HG03025 (cell line): ENCODE data around the gene CA5A.

Source experiments
- ATAC-seq: cut with Tn5 transposase; IDR thresholded peaks from one replicate; pipeline ENCODE4 v1.9.1; 2021; ENCODE audit warnings: mild to moderate bottlenecking, moderate library complexity; ENCODE audit not compliant: unreplicated experiment, low FRiP score

Gene CA5A

DNA sequence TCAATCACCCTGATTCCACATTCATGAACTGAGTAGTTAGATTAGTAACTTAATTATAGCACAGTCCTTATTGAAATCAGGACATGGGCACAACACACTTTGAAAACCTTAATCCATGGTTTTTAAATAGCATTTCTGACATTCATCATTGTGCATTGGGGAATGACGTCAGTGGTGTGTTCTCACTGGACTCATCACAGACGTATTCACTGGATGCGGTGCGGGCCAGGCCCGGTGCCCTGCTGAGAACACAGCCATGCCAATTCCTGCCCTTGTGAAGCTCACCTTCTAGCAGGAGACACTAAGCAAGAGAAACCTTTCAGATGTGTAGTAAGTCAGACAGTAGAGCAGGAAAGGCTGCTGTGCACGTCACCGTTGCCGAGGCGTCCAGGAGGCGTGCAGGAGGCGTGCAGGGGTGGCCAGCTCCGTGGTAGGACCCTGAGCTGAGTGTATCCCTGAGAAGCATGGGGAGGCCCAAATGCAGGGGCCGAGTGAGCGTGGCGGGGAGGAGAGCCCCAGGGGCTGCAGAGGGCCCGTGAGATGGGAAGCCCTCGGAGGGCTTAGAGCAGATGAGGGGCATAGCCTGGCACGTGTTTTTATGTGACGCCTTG is 27.8 kb upstream of the CA5A start:
- no peak for ATAC-seq

GRCh38 chr16:87963400-87963799 is 27.1 kb upstream of the CA5A start:
- no peak for ATAC-seq

DNA sequence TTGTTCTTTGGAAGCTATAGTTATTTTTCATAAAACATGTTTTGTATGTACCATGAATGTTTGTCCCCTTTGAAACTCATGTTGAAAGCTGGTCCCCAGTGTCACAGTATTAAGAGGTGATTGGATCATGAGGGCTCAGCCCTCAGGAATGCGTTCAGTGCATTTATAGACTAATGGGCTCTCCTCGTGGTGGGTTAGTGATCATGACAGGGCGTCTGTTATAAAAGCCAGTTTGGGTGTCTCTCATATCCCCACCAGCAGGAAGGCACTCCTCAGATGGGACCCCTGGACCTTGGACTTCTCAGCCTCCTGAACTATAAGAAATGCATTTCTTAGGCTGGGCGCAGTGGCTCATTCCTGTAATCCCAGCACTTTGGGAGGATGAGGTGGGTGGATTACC is 25.3 kb upstream of the CA5A start:
- no peak for ATAC-seq

DNA sequence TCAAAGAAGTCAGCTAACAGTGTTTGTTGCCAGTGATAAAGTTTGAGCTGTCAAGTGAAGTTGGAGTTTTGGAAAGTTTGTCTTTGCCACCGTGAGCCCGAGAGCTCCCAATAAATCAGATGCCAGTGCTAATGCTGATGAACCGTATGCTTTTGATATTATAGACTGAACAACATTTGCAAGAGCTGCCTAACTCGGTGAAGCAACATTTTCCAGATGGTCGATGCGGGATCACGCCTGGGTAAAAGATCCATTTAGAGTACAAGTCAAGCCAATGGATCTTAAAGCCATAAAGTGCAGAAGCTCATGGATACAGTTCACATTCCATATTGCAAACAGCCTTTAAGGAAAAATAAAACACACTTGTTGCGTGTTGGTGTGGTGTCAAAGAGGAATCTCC is 24.5 kb upstream of the CA5A start:
- no peak for ATAC-seq

GRCh38 chr16:87960296-87960695 is 24.0 kb upstream of the CA5A start:
- ATAC-seq = no peak

- ATAC-seq = no peak
Measured at GRCh38 chr16:87959391-87959990, 23.2 kb upstream of the CA5A start.

DNA sequence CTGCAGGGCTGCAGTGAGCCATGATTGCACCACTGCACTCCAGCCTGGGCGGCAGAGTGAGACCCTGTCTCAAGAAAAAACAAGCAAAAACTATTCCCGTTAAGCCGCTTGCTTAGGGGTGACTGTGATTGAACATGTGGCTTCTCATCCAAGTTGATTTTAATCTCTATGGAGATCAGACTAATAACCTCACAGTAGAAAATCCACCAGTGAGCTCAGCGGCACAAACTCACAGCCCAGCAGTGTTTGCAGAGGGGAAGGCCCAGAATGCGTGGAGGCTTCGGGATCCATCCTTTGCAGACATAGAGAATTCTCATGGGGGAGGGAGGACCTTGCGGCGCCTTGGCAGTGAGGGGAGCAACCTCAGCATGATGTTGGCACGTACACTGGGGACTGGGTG is 22.3 kb upstream of the CA5A start:
- no peak for ATAC-seq

DNA sequence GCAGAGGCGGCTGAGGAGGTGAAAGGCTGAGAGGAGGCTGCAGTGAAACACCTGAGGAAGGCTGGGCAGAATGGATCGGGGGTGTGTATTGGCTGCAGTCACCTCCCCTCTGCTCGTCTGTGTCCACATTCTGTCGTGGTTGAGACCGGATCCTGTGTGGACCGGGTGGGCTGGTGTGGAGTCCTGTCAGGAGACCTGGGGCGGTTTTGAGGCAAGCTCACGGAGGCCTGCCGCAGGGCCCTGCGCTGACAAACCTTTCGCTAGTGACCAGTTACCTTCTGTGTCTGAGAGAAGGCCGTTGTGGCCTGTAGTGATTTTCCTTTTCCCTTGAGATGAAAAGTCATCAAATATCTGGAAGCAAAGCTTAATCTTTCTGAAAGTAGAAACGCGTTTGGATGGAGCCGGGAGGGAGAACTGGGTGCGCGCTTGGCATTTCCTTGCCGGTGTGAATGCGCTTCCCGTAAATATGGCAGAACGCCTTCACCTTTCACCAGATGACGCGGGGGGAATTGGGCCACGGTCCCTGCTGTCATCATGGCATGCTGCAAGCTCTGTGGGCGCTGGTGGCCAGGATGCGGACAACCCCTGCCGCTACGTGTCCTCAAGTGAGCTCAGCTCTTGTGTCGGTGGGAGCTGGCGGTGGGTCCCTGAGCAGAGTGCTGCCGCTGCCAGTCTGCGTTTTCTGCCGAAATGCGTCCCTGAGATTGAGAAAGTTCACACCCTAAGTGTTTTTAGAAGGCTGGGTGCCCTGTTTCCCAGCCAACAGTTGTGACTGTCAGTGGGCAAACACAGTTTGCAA is 21.2 kb upstream of the CA5A start:
- ATAC-seq = no peak

- no peak for ATAC-seq
Measured at GRCh38 chr16:87956365-87957231, 20.3 kb upstream of the CA5A start.

GRCh38 chr16:87956098-87956364 is 19.7 kb upstream of the CA5A start:
- ATAC-seq = no peak

GRCh38 chr16:87955302-87956097 is 19.2 kb upstream of the CA5A start:
- ATAC-seq = no peak

GRCh38 chr16:87954826-87955225 is 18.5 kb upstream of the CA5A start:
- no peak for ATAC-seq

GRCh38 chr16:87954361-87954760 is 18.0 kb upstream of the CA5A start:
- ATAC-seq = no peak

DNA sequence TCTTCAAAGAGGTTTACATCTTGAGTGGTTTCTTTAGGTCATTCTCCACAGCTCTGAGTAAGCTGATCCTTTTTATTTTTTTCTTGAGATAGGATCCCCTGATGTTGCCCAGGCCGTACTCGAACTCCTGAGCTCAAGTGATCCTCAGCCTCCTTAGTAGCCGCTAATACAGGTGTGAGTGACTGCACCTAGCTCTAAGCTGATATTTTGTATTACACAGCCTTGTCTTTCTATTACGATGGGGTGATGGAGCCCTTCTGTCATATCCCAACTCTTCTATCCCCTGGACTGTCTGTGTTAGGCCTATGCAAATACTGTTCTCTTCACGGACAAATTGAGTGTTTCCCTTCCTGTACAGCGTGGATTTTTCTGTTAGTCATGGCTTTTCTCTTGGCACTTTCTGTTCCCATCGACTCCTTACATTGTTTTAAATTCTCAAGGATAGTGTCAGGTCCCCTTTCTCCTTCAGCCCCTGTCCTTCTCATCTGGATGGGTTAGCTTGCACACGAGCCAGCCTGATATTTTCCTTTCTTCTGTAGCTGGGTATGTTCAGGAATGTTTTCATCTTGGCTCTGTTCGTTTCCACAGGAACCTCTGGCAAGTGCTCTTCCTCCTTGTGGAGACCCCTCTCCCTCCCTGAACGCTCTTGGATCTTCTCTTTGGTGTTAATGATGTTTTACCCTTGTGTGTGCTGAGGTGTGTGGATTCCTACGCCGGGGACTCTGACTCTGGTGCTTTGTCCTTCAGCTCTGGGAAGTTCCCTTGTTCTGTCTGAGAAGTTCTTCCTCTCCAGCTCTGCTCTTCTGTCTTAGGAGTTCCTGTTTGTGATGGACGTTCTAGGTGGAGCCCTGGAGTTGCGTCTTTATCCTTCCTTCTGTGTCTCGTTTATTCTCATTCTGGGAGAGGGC is 17.2 kb upstream of the CA5A start:
- no peak for ATAC-seq

- ATAC-seq = no peak
Measured at GRCh38 chr16:87952751-87953150, 16.4 kb upstream of the CA5A start.

- peak; percentile 1 for ATAC-seq
Measured at GRCh38 chr16:87951552-87952538, 15.5 kb upstream of the CA5A start.

DNA sequence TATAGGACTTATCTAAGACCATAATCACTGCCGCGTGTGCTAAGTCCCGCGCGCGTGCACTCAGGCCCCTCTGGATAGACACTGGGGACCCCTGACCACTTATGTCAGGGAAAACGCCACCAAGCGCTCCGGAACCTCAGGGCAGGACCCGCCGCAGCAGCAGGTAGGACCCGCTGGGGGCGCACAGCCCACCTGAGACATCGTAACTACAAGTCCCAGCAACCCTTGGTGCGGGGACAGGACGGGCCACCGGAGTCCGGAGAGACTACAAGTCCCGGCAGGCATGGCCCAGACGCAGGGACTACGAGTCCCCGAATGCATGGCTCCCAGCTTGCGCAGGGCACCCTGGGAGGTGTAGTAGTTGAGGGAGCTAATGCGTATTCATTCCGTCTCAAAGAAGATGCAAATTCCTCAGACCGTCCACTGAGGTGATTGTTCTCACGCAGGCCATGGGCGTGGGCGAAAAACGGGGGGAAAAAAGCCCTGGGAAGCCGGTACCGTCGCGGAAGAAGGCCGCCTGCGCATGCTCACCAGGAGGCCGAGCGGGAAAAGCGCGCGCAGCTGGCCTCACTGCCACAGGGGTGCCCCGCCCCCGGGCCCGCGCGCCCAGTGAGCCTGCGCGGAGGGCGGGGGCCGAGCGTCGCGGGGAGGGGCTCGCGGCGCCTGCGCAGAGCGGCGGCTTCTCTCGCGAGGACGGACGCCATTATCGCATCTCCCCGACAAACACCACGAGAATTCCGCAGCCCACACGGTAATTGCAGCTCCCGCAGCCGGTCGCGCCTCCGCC is 14.6 kb upstream of the CA5A start, which contains the start of gene BANP:
Gene BANP (plus strand): TSS at position 670 of the 787 bp plus-strand sequence. CDS start 23,682 bp downstream, outside the sequence.
- peak; percentile 88 for ATAC-seq
